GM18867 (cell line): ENCODE data around the gene TGFBR3L.
A peak's percentile ranks its signal among the peaks of the same experiment; 100 is the strongest.

Experiments used
- ATAC-seq: cut with Tn5 transposase; IDR thresholded peaks from one replicate; pipeline ENCODE4 v1.9.1; 2021; ENCODE audit warnings: mild to moderate bottlenecking, moderate library complexity; ENCODE audit not compliant: unreplicated experiment

Gene TGFBR3L

GRCh38 chr19:7903244-7904073, 11.2 kb upstream of the TGFBR3L start, which contains the start of gene MAP2K7:
MAP2K7 (plus strand) TSS chr19:7903877; CDS start chr19:7903945, 68 bp downstream.
- ATAC-seq: peak; percentile 81

GRCh38 chr19:7904074-7905020, 10.3 kb upstream of the TGFBR3L start:
- peak; percentile 29 for ATAC-seq

DNA sequence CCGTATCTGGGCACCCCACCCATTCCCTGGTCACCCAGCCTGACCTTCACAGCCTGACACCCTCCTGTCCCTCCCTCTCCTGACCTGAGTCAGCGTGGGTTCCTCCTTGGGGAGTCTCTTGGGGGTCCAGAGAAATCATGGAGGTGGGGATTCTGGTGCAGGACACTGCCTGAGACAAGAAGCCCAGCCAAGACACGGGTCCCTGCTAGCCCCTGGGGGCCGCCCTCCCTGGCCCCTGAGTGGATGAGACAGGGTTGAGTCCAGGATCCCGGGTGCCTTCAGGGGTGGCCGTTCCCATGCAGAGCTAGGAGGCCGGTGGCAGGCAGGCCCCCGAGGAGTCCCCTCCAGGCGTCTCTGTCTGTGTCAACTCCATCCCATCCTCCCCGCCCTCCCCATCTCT, 9.4 kb upstream of the TGFBR3L start:
- ATAC-seq: no peak

DNA sequence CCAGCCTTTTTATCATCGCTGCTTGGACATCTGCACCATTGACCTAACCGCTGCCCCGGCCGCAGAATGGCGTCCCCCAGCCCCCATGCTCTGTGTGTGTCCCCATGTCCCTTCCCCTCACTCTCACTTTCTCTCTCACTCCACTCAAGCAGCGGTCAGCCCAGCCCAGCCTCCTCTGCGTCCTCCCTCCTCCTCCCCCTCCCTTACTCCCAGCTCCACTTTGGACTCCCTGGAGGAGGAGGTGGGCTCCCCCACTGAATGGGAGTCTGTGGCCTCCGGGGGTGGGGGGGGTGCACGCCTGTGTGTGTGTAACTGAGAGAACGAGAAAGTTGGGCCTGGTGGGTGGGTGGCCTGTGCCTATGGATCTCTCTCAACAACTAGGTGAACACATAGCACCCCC, 8.8 kb upstream of the TGFBR3L start:
- no peak for ATAC-seq

DNA sequence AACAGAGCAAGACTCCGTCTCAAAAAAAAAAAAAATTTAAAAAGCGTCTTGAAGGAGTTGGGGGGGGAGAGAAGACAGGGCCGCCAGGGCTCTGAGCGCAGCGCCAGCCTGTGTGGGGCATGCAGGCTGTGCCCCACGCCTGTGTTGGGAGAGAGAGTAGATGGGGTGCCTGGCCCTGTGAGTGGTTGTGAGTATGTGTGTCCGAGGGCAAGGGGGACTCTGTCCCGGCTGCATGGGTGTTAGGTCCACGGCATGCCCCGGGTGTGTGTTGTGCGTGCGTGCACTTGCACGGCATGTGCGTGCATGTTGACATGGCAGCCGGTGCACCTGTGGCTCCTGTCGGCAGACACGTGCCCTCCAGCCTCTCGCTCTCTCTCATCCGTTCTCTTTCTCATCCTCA, 7.5 kb upstream of the TGFBR3L start:
- no peak for ATAC-seq

DNA sequence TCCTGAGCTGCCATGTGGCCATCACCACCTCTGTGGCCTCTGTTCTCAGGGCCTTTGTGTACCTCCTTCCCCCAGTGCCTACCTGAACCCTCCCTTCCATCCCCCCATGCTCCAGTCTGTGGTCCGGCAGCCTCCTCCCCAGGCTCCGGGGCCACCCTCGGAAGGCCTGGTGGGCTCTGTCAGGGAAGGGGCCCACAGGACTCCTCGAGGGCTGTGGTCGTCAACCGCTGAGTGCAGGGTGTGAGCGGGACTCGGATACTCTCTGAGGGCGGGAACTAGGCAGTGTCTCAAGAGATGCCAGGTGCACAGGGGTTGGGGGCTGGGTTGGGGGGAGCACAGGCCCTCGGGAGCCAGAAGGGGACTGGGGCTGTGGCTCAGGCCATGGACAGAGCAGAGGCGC, 7.1 kb upstream of the TGFBR3L start:
- ATAC-seq: no peak

GRCh38 chr19:7908078-7908699, 6.4 kb upstream of the TGFBR3L start:
- ATAC-seq: no peak

DNA sequence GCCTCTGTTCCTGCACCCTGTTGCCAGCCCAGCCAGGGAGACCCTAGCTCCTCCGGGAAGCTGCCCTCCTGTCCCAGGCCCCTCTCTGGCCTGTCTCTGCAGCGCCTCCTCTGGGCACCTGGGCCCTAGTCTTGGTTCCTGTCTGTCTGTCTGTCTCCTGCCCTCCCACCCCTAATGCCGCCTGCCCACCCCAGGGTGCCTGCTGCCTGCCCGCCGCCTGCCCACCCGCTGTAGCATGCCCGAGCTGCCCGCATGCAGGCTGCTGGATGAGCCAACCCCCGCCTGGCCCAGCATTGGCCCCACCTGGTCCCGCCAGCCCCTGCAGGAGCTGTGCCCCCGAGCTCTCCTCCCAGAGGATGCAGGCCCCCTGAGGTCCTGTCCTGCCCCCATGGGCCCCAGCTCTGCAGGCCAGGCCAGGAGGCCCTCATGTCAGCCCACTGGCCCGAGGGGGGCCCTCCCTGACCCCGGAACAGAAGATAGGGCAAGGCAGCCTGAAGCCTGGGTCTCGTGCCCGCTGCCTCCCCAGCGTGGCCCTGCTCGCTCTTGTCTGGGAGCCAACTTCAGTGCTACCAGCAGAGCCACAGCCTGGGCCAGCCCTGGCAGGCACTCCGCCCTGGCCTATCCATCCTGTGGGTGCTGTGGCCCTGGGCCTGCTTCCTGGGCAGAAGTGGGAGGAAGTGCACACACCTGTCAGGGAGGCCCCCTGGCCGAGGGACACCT, 5.7 kb upstream of the TGFBR3L start:
- ATAC-seq: no peak

- ATAC-seq: no peak
Observed at GRCh38 chr19:7909471-7910067, 5.1 kb upstream of the TGFBR3L start.

- ATAC-seq: no peak
Observed at GRCh38 chr19:7910321-7911161, 4.1 kb upstream of the TGFBR3L start.

DNA sequence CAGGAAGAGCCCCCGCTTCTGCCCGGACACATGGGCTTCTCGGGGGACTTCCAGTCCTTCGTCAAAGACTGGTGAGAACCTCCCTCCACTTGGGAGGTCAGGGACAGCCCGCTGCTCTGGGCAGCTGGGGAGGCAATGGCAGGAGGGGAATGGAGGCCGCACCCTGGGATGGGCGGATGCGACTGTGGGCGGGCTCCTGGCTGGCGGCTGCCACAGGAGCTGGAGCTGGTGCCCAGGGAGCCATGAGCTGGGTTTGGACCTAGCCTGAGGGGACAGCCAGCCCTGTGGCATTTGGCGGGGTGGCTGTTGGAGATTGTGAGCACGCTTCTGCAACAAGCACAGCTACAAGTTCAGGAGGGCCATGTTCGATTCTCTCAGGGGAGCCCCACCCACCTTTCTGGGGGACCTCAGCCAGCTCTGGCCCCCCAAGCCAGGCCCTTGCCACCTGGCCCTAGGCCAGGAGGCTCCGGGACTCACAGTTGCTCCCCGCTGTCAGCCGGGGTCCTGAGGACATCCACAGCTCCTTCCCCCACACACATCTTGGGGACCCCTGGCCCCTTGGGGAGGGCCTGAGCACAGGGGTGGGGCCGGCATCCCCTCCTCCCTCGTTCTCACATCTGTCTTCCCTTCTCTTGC, 3.0 kb upstream of the TGFBR3L start:
- ATAC-seq: no peak

DNA sequence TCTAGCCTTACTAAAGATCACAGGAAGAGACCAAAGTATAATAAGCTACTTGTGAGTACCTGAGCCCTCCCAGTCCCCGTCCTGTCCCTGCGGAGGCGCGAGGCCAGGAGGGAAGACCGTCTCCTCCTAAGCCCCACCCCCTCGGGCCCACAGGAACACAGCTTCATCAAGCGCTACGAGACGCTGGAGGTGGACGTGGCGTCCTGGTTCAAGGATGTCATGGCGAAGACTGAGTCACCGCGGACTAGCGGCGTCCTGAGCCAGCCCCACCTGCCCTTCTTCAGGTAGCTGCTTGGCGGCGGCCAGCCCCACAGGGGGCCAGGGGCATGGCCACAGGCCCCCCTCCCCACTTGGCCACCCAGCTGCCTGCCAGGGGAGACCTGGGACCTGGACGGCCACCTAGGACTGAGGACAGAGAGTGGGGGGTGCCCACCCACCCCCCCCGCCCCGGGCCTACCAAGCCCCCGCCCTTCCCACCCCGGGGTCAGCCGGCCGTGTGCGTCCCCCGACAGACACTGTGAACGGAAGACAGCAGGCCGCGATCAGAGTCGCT, 2.4 kb upstream of the TGFBR3L start:
- ATAC-seq: no peak

DNA sequence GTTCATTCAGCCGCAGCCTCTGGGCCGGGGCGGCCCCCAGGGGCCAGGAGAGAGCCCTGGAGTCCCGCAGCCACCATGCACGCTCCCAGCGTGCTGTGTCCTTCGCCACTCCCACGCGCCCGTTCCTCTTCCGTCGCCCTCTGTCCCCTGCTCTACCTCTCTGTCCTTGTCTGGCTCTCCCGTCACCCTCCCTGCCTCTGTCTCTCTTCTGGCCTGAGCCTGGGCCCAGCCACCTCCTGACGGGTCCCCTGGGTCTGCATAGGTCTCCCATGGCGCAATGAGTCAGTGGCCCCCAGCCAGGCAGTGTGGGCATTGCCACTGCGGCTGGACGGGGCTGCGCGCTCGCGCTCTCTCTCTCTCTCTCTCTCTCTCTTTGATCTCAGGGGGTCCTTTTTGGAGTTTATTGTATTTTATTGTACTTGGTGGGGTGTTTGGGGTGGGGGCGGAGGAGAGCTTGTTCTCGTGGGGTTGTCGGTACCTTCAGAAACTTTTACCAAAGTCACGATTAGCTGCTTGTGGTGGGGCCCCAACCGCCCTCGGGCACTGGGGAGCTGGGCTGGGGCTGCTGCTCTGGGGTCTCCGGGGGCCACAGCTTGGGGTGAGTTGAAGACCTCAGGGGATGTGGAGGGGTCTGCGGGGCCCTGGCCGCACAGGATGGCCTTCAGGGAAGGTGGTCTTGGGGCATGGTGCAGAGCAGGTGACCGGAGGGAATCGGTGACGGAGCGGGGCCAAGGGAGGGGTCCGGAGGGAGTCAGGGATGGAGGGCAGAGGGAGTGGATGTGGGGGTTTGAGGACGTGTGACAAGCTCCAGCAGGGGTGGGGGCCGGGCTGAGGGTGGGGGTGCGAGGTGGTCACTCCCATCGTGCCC, 1.7 kb upstream of the TGFBR3L start:
- no peak for ATAC-seq

GRCh38 chr19:7913652-7914051, 978 bp upstream of the TGFBR3L start:
- no peak for ATAC-seq

DNA sequence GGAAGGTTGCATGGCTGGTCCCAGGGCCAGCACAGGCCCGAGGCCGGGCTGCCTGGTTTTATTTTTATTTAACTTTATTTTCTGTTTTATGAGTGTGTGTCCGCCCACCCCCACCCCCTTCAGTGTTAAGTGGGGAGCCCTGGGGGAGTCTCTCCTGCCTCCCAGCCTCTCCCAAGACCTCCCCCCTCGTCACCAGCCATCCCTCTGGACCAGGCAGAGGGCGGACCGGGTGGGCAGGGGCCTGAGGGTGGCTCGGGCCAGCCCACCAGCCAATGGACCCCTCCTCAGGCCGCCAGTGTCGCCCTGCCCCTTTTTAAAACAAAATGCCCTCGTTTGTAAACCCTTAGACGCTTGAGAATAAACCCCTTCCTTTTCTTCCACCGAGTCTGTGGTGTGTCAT, 531 bp upstream of the TGFBR3L start:
- ATAC-seq: no peak

GRCh38 chr19:7915250-7916102, 846 bp downstream of the TGFBR3L start:
- ATAC-seq: no peak
